B cell (primary cell): Measurements from ENCODE around the gene TENM3. TPM values are rescaled to one million over a fixed set of nuclear protein-coding genes. Genes with fewer than 3 reads are reported as not detected.

Experiments used
- ATAC-seq: fragments of 200-7000 bp; cut with Tn5 transposase; one replicate; pipeline ENCODE4 v1.10.0; 2021; ENCODE audit warnings: low read depth, mild to moderate bottlenecking, moderate number of reproducible peaks, moderate library complexity
- CTCF ChIA-PET: fragments of 350-600 bp; sonication (Branson Sonifier 250); formaldehyde crosslinking; loops from one replicate; lab custom pipeline; 2021; ENCODE audit warnings: antibody characterized with exemption, inconsistent platforms; lab: Charles Lee
- POLR2A ChIA-PET: fragments of 350-600 bp; sonication (Branson Sonifier 250); formaldehyde crosslinking; loops from one replicate; lab custom pipeline; 2021; ENCODE audit warnings: antibody characterized with exemption; lab: Charles Lee
- DNase-seq: peaks from one replicate; pipeline ENCODE4 v3.0.0; 2013
- H2AFZ ChIP-seq: 2 replicates; pipeline ENCODE4 v1.6.1; 2012; ENCODE audit warnings: mild to moderate bottlenecking, low read depth, low read length; ENCODE audit not compliant: insufficient read depth, poor library complexity, severe bottlenecking
- H3K27ac ChIP-seq, 2 donors: 1 replicate in 1 of 2; 2 replicates in 1 of 2; pipeline ENCODE4 v1.5.1; 2012 to 2013; ENCODE audit warnings: low read length in 2 of 2, mild to moderate bottlenecking in 2 of 2, moderate library complexity in 1 of 2
- H3K27me3 ChIP-seq, 4 experiments: fragments of 200-600 bp in 1 of 4; sonication (generic) in 1 of 4; replicated peaks in 1 of 4; 1 replicate in 2 of 4; 2 replicates in 2 of 4; pipeline versions ENCODE4 v1.6.1 to v1.7.0; 2013 to 2016; ENCODE audit warnings: low read length in 3 of 4, mild to moderate bottlenecking in 2 of 4, mixed read lengths in 1 of 4, moderate library complexity in 1 of 4; ENCODE audit not compliant: insufficient read depth in 4 of 4, control insufficient read depth in 3 of 4; ENCODE audit errors: control extremely low read depth in 1 of 4
- H3K36me3 ChIP-seq, 2 experiments: replicated peaks in 1 of 2; 1 replicate in 1 of 2; 2 replicates in 1 of 2; pipeline versions ENCODE4 v1.6.1 to v1.7.1; 2013; ENCODE audit warnings: low read length in 1 of 2; ENCODE audit not compliant: insufficient read depth in 2 of 2, control insufficient read depth in 1 of 2; ENCODE audit errors: control extremely low read depth in 1 of 2, extremely low read depth in 1 of 2
- H3K4me1 ChIP-seq, 2 donors: fragments of 200-600 bp in 1 of 2; sonication (generic) in 1 of 2; 1 replicate in 1 of 2; 2 replicates in 1 of 2; pipeline versions ENCODE4 v1.5.1 to v1.6.1; 2013 to 2017; ENCODE audit warnings: low read length in 2 of 2; ENCODE audit not compliant: control insufficient read depth in 2 of 2, insufficient read depth in 2 of 2
- H3K4me2 ChIP-seq: replicated peaks from 2 replicates; pipeline ENCODE3; 2012; ENCODE audit warnings: mild to moderate bottlenecking, low read depth, low read length; ENCODE audit not compliant: poor library complexity, severe bottlenecking
- H3K4me3 ChIP-seq, 5 experiments: fragments of 200-600 bp in 1 of 5; sonication (generic) in 1 of 5; 1 replicate in 3 of 5; 2 replicates in 2 of 5; pipeline versions ENCODE4 v1.5.1 to v1.7.0; 2011 to 2016; ENCODE audit warnings: low read length in 4 of 5, mild to moderate bottlenecking in 4 of 5, low read depth in 2 of 5, control low read depth in 1 of 5, moderate library complexity in 1 of 5; ENCODE audit not compliant: insufficient read depth in 1 of 5; ENCODE audit errors: control extremely low read depth in 1 of 5, extremely low read depth in 1 of 5
- H3K79me2 ChIP-seq: fragments of 200-600 bp; sonication (generic); one replicate; pipeline ENCODE4 v1.6.0; 2016; ENCODE audit warnings: low read length; ENCODE audit not compliant: control insufficient read depth, insufficient read depth
- H3K9ac ChIP-seq: fragments of 200-600 bp; sonication (generic); 2 replicates; pipeline ENCODE4 v1.6.1; 2017; ENCODE audit warnings: mild to moderate bottlenecking, low read length, moderate library complexity
- H3K9me3 ChIP-seq, 3 donors: one replicate each; pipeline versions ENCODE4 v1.6.1 to v1.7.1; 2013; ENCODE audit warnings: low read length in 2 of 3; ENCODE audit not compliant: control insufficient read depth in 2 of 3, insufficient read depth in 1 of 3; ENCODE audit errors: control extremely low read depth in 1 of 3
- H4K20me1 ChIP-seq: 2 replicates; pipeline ENCODE4 v1.6.0; 2012; ENCODE audit warnings: mild to moderate bottlenecking, low read length; ENCODE audit not compliant: insufficient read depth, control insufficient read depth, poor library complexity, severe bottlenecking
- H3K27ac Mint-ChIP-seq: one replicate; pipeline ENCODE4 v1.8.0; 2021; ENCODE audit warnings: mixed read lengths
- H3K27me3 Mint-ChIP-seq: one replicate; pipeline ENCODE4 v1.8.0; 2021; ENCODE audit warnings: mixed read lengths
- H3K4me1 Mint-ChIP-seq: one replicate; pipeline ENCODE4 v1.8.0; 2021; ENCODE audit warnings: mixed read lengths
- H3K4me3 Mint-ChIP-seq: one replicate; pipeline ENCODE4 v1.8.0; 2021; ENCODE audit warnings: mixed read lengths
- H3K9me3 Mint-ChIP-seq: one replicate; pipeline ENCODE4 v1.8.0; 2022; ENCODE audit warnings: mixed read lengths; ENCODE audit not compliant: insufficient read depth
- CTCF ChIP-seq: fragments of 200-600 bp; IDR thresholded peaks from one replicate; pipeline ENCODE4 v1.8.0; 2022; ENCODE audit warnings: antibody characterized with exemption, mild to moderate bottlenecking
- EZH2 ChIP-seq: IDR thresholded peaks from 2 replicates; pipeline ENCODE4 v1.6.1; 2012; ENCODE audit warnings: borderline replicate concordance, low read depth, mild to moderate bottlenecking, moderate library complexity, low read length; ENCODE audit not compliant: insufficient read depth, poor library complexity, severe bottlenecking
- WGBS: methylation state at CpG from one replicate; pipeline ENCODE4 v1.1.5; 2013; ENCODE audit warnings: missing lambda C conversion rate; ENCODE audit not compliant: insufficient coverage; 5-methylcytosine and 5-hydroxymethylcytosine counted together
- intact Hi-C: fragments of 100-400 bp; cut with micrococcal nuclease; formaldehyde crosslinking; loops from one replicate; pipeline ENCODE4 v1.10.0; 2022
- polyA plus RNA-seq: library from polyadenylated mRNA; depleted of rRNA; stranded (reverse); fragments of >200 nt; gene quantifications from 2 replicates; pipeline ENCODE4 v1.2.3, GENCODE V29; 2012
- total RNA-seq, 2 donors: library from RNA; stranded (reverse); fragments of 120-200 nt in 1 of 2; gene quantifications; 1 replicate in 1 of 2; 2 replicates in 1 of 2; pipeline versions ENCODE4 v1.2.3 to v1.2.4, GENCODE V29; 2013 to 2022

TENM3 gene
- total and polyA plus RNA-seq, 2 donors (not counting 1 experiment from before 2014, with no cell fraction given): not detected

DNA sequence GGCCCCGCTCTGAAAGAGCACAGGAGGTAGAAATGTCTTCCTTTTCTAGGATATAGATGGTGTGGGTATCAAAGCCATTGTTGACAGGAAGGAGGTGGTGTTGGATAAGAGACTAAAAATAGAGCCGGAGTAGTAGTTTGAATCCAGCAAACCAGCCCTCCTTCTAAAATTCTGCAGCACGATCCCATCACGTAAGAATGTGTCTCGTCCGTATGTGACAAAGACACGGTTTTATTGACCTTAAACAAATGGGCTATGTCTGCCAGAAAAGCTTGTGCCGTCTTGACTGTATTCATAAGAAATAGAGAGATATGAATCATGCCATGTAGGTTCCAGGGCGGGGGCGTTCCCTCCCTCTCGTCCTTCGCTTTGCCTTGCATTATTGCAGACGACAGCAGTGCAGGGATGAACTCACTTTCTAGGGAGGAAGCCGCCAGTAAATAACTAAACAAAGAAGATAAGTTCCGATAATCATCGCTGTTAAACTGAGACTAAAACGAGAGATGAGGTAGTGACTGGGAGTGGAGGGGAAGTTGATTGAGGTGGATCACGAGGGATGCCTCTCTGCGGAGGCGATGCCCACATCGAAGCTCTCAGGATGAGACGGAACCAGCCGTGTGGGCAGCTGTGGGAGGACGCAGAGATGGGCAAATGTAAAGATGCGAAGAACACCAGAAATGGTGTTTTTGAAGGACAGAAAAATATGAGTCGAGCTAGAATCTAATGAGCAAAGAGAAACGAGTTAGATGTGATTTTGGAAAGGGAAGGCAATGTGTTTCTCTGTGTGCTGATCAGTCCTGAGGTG lies 3.4 kb downstream of the TENM3 start:
- H3K27ac ChIP-seq: no peak overlapping the region
- no peak overlapping the region for H3K9ac ChIP-seq
- no peak overlapping the region for H3K4me2 ChIP-seq
- no peak overlapping the region for H3K4me3 ChIP-seq
- peaks cover 0 to 7% (median 0%) of the 10 kb centered on the region in 3 donors for H3K9me3 ChIP-seq
- H3K4me1 Mint-ChIP-seq: no peaks in the 10 kb centered on the region
- intact Hi-C loops: no loop called here
- H3K36me3 ChIP-seq: no peaks in the 10 kb centered on the region
- TF ChIP-seq CTCF (no peak), EZH2 (no peak)
- no peak overlapping the region for H2AFZ ChIP-seq
- 76% methylated on average over 26 of the region's 27 CpGs for WGBS
- H3K4me3 Mint-ChIP-seq: no peak overlapping the region
- no peak overlapping the region for H3K27ac Mint-ChIP-seq
- H4K20me1 ChIP-seq: no peaks in the 10 kb centered on the region
- no peaks in the 10 kb centered on the region for H3K27me3 ChIP-seq
- CTCF ChIA-PET: no interaction called here
- ATAC-seq (no peak), DNase-seq (no peak)
- POLR2A ChIA-PET: no interaction called here
- H3K9me3 Mint-ChIP-seq: peaks cover 5% of the 10 kb centered on the region
- H3K4me1 ChIP-seq: no peaks in the 10 kb centered on the region
- no peaks in the 10 kb centered on the region for H3K79me2 ChIP-seq
- no peaks in the 10 kb centered on the region for H3K27me3 Mint-ChIP-seq

DNA sequence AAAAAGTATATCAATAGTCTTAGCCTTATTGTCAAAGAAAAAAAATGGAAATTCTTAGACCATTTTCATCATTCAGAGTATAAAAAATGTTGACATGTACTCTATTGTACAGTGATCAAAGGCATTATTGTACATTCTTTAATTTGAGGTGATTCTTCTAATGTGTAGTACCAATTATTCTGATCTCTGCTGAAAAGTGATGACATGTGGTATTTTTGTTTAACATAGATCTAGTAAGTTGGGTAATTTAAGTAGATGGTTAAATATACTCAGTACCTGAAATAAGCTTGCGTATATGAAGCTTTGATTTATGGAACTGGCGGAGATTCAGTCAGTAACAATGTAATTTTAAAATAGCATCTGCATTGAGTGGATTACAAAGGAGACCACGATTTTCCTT lies 5.1 kb downstream of the TENM3 start:
- Mint-ChIP-seq H3K4me3 (no peak overlapping the region), H3K4me1 (no peaks in the 10 kb centered on the region), H3K9me3 (peaks cover 2% of the 10 kb centered on the region), H3K27ac (no peak overlapping the region), H3K27me3 (no peaks in the 10 kb centered on the region)
- H3K4me3 ChIP-seq: no peak overlapping the region
- no peak for DNase-seq
- H4K20me1 ChIP-seq: no peaks in the 10 kb centered on the region
- ChIA-PET POLR2A (no interaction called here), CTCF (no interaction called here)
- H3K27ac ChIP-seq: no peak overlapping the region
- H2AFZ ChIP-seq: no peak overlapping the region
- peaks cover 0 to 5% (median 0%) of the 10 kb centered on the region in 3 donors for H3K9me3 ChIP-seq
- ATAC-seq: no peak
- H3K4me1 ChIP-seq: no peaks in the 10 kb centered on the region
- H3K79me2 ChIP-seq: no peaks in the 10 kb centered on the region
- no peak overlapping the region for H3K9ac ChIP-seq
- intact Hi-C loops: no loop called here
- TF ChIP-seq CTCF: no peak
- TF ChIP-seq EZH2: no peak
- H3K27me3 ChIP-seq: no peaks in the 10 kb centered on the region
- no peak overlapping the region for H3K4me2 ChIP-seq
- WGBS: no CpG with 5 or more reads among the region's 3 CpGs
- H3K36me3 ChIP-seq: no peaks in the 10 kb centered on the region
